Memory B cell (primary cell): ENCODE data around the gene HIRA.
A peak's percentile ranks its signal among the peaks of the same experiment; 100 is the strongest.

ENCODE experiments used
- ATAC-seq: fragments of 150-1000 bp; cut with Tn5 transposase; 2 replicates; pipeline ENCODE4 v1.10.0; 2021; ENCODE audit warnings: low read depth, mild to moderate bottlenecking, moderate library complexity
- DNase-seq, 2 donors: peaks; one replicate each; pipeline ENCODE4 v3.0.0; 2022; ENCODE audit warnings: low spot score in 2 of 2
- H3K27ac Mint-ChIP-seq: one replicate; pipeline ENCODE4 v1.8.0; 2022; ENCODE audit warnings: mild to moderate bottlenecking, moderate library complexity, mixed read lengths
- H3K27me3 Mint-ChIP-seq: one replicate; pipeline ENCODE4 v1.8.0; 2022; ENCODE audit warnings: mixed read lengths
- H3K36me3 Mint-ChIP-seq: one replicate; pipeline ENCODE4 v1.8.0; 2022; ENCODE audit warnings: mild to moderate bottlenecking, mixed read lengths
- H3K4me1 Mint-ChIP-seq: one replicate; pipeline ENCODE4 v1.8.0; 2022; ENCODE audit warnings: mixed read lengths
- H3K4me3 Mint-ChIP-seq: one replicate; pipeline ENCODE4 v1.8.0; 2022; ENCODE audit warnings: mild to moderate bottlenecking, moderate library complexity, mixed read lengths
- H3K9me3 Mint-ChIP-seq: one replicate; pipeline ENCODE4 v1.8.0; 2022; ENCODE audit warnings: mixed read lengths

Gene HIRA, protein sequence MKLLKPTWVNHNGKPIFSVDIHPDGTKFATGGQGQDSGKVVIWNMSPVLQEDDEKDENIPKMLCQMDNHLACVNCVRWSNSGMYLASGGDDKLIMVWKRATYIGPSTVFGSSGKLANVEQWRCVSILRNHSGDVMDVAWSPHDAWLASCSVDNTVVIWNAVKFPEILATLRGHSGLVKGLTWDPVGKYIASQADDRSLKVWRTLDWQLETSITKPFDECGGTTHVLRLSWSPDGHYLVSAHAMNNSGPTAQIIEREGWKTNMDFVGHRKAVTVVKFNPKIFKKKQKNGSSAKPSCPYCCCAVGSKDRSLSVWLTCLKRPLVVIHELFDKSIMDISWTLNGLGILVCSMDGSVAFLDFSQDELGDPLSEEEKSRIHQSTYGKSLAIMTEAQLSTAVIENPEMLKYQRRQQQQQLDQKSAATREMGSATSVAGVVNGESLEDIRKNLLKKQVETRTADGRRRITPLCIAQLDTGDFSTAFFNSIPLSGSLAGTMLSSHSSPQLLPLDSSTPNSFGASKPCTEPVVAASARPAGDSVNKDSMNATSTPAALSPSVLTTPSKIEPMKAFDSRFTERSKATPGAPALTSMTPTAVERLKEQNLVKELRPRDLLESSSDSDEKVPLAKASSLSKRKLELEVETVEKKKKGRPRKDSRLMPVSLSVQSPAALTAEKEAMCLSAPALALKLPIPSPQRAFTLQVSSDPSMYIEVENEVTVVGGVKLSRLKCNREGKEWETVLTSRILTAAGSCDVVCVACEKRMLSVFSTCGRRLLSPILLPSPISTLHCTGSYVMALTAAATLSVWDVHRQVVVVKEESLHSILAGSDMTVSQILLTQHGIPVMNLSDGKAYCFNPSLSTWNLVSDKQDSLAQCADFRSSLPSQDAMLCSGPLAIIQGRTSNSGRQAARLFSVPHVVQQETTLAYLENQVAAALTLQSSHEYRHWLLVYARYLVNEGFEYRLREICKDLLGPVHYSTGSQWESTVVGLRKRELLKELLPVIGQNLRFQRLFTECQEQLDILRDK

DNA sequence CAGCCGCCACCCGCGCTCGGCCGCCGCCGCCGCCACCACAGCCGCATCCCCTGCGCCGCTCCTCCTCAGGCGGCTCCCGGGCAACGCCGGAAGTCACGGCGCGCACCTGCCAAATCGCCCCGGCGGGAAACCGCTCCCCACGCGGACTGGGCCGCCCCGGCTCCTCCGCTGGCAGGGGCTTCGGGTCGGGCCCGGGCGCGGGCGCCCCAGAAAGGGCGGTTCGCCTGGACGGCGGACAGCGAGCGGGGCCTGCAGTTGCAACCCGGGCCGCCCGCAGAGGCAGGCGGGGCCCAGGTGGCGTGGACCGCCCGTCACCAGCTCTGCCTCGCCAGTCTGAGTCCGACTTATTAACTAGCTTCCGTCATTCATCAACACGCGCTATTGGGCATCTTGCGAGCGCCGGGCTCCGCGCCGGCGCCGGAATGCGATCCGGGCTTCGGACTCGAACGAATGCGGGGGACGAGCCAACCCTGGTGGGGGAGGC is at the start of gene HIRA:
Gene HIRA, minus strand, starts transcription at position 85 of the 484 bp plus-strand sequence. CDS start 257 bp downstream, outside the sequence.
- peak; percentile 62 for ATAC-seq
- Mint-ChIP-seq H3K4me1 (peaks cover 37% of the 10 kb centered on the region), H3K4me3 (peak within 1 kb of the TSS; percentile 92), H3K9me3 (no peaks in the 10 kb centered on the region), H3K27ac (peak within 1 kb of the TSS; percentile 89), H3K36me3 (peaks cover 6% of the 10 kb centered on the region), H3K27me3 (no peaks in the 10 kb centered on the region)
- DNase-seq: peak; percentile 87 to 97

DNA sequence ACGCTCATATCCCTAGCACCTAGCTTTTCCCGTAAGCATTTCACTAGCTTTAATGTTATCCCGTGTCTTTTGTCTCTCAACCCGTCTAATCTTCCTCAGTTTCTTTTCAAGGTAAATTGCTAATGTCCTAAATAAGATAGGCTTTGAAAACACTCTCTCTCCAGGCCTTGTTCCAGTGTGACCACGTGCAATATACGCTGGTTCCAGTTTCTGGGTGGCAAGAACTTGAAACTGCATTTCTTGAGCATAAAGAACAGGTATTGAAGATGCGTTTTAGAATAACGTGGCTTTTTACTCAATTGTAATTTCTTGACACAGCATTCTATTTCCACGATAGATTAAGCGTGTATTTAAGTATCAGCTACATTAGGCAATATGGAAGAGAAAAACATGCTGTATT is 49.3 kb upstream of the HIRA start:
- Mint-ChIP-seq H3K9me3 (no peaks in the 10 kb centered on the region), H3K36me3 (no peaks in the 10 kb centered on the region), H3K27me3 (no peaks in the 10 kb centered on the region), H3K27ac (no peak overlapping the region), H3K4me1 (peaks cover 19% of the 10 kb centered on the region), H3K4me3 (peak overlapping the region; percentile 97)
- ATAC-seq (no peak), DNase-seq (no peak)

DNA sequence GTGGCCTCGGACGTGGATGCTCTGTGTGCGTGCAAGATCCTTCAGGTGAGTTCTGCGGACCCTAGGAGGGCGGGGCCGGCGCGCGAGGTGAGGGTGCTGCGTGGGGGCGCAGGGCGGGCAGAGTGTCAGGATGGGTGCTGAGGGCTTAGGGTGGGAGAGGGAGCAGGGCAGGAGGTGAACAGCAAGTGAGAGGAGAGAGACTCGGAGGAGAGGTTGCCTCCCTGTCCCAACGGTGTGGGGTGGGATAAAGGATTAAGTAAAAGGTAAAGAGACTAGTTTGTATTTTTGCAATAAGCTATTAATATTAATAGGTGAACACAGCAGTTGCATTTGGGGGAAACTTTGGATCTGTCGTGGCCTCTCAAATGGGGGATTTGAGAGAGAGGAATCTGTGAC is 48.6 kb upstream of the HIRA start:
- no peaks in the 10 kb centered on the region for H3K9me3 Mint-ChIP-seq
- no peak overlapping the region for H3K27ac Mint-ChIP-seq
- H3K4me3 Mint-ChIP-seq: peak overlapping the region; percentile 97
- no peak for ATAC-seq
- DNase-seq: no peak
- H3K27me3 Mint-ChIP-seq: no peaks in the 10 kb centered on the region
- H3K4me1 Mint-ChIP-seq: peaks cover 24% of the 10 kb centered on the region
- H3K36me3 Mint-ChIP-seq: peaks cover 2% of the 10 kb centered on the region

DNA sequence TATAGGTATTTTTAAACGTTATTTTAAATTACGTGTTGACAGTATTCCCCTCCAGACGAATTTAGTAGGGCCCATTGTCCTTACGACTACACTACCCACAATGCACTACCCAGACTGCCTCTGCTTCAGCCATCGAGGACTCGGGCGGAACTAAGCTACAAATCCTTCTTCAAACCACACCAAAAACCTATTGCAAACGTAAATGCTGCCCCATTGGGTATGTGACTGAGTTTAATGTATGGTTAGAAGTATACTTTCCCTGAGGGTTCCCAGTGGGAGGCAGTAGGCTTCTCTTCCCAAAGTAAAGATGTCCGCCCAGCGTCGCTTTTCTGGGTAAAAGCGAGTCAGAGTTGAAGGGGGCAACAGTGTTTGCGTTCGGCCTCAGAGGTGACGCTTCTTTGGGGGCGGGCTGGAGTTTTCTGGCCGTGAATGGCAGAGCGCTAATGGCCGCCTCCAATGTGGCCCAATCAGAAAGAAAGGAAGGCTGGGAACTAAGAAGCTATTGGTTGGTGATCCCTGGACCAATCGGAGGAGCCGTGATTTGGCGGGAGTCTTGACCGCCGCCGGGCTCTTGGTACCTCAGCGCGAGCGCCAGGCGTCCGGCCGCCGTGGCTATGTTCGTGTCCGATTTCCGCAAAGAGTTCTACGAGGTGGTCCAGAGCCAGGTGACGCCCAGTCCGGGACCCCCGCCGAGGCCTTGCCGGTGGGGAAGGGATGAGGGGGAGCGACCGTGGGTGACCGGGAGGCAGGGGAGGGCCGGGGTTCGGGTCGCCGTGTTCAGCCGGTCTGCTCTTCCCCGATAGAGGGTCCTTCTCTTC is 48.0 kb upstream of the HIRA start, which contains the start of gene CDC45:
Gene CDC45, plus strand, starts transcription at position 566 of the 818 bp plus-strand sequence. Its CDS starts 49 bp downstream, at position 615.
- DNase-seq: peak; percentile 80 to 91
- Mint-ChIP-seq H3K27ac (peak within 1 kb of the TSS; percentile 100), H3K27me3 (no peaks in the 10 kb centered on the region), H3K4me3 (peak within 1 kb of the TSS; percentile 97), H3K9me3 (no peaks in the 10 kb centered on the region), H3K4me1 (peaks cover 25% of the 10 kb centered on the region), H3K36me3 (peaks cover 3% of the 10 kb centered on the region)
- ATAC-seq: peak; percentile 90

DNA sequence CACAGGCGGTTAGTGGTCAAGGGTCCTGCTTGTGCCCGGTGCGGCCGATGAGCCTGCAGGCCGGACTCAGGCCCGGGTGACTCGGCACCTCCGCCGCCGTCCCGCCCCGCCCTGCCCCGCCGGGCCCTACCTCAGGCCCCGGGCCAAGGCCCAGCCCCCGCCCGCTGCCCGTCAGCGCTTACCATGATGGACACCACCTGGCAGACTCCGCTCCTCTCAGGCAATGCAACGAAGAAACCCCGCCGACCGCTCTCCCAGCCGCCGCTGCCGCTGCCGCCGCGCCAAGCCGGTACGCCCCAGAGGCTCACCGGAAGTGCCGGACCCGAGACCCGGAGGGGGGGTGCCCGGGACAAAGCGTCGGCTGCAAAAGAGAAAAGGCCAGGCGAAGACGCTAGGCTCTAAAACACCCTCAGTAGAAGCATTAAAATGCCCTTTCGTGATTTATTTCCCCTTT is 47.4 kb upstream of the HIRA start, which contains the start of gene UFD1:
Gene UFD1, minus strand, starts transcription at position 293 of the 454 bp plus-strand sequence. Its CDS starts 108 bp downstream, at position 185.
- peak; percentile 76 to 80 for DNase-seq
- Mint-ChIP-seq H3K27ac (peak within 1 kb of the TSS; percentile 100), H3K4me1 (peaks cover 26% of the 10 kb centered on the region), H3K4me3 (peak within 1 kb of the TSS; percentile 97), H3K36me3 (peaks cover 4% of the 10 kb centered on the region), H3K27me3 (no peaks in the 10 kb centered on the region), H3K9me3 (no peaks in the 10 kb centered on the region)
- peak; percentile 55 for ATAC-seq

DNA sequence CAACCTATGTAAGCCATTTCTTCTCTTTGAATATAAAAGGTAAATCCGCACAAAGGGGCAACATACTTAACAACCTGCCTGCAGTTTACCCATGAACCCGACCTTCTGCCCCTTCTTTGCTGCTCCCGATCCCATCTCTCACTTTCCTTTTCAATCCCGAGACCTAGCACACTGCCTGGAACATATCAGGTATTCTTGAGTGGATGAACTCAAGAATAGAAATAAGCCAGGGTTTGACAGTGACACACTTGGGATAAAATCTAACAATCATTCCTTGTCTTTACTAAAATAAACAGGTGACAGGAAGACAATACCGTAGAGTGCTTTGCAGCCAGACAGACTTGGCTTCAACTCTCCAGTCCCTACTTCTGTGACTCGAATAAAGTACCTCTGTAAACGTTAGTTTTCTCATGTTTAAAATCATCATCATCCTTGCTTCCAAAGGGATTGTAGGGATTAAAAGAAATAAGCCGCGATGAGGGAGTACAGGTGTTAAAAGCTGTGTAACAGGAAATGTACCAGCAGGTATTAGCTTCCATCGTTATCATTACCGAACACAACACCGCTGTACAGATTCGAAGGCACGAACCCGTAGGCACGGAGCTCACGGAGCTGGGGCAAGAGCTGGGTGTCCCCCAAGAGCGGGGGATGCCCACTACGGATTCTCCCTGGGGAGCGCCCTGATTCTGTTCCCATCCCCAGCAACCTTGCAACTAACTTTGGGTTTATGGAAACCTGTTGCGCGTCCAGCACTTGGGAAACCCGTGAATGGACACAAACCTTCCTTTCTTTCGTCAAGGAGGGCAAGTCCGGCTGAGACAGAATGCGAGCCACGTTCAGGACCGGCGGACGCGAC is 46.7 kb upstream of the HIRA start:
- Mint-ChIP-seq H3K36me3 (peaks cover 7% of the 10 kb centered on the region), H3K9me3 (no peaks in the 10 kb centered on the region), H3K27me3 (no peaks in the 10 kb centered on the region), H3K4me3 (peak overlapping the region; percentile 97), H3K27ac (peak overlapping the region; percentile 100), H3K4me1 (peaks cover 29% of the 10 kb centered on the region)
- ATAC-seq: no peak
- no peak for DNase-seq

DNA sequence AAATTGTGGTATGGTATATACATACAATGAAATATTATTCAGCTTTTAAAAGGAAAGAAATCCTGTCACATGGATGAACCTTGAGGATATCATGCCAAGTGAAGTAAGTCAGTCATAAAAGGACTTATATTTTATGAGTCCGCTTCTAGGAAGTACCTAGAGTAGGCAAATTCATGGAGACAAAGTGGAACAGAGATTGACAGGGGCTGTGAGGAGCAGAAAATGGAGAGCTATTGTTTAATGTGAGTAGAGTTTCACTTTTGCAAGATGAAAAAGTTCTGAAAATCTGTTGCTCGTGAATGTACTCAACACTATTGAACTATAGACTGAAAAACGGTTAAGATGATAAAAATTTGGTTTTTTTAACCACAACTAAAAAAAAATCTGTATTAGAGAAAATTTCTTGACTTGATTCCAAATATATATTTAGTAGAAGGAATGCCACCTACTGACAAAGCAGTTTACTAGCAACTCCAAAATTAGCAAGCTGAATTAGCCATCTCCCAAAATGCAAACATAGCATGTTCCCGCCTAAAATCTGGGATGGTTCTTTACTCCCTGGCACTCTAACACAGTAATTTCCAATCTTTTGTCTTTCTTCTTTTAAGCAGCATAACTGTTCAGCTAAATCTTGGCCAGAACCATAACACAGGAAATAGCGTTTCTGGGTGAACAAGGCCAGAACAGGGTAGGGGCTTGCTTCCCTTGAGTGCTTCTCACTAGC is 46.0 kb upstream of the HIRA start:
- H3K27ac Mint-ChIP-seq: peak overlapping the region; percentile 100
- H3K4me3 Mint-ChIP-seq: peak overlapping the region; percentile 97
- no peak for DNase-seq
- H3K4me1 Mint-ChIP-seq: peaks cover 29% of the 10 kb centered on the region
- no peaks in the 10 kb centered on the region for H3K9me3 Mint-ChIP-seq
- peaks cover 7% of the 10 kb centered on the region for H3K36me3 Mint-ChIP-seq
- ATAC-seq: no peak
- H3K27me3 Mint-ChIP-seq: no peaks in the 10 kb centered on the region

DNA sequence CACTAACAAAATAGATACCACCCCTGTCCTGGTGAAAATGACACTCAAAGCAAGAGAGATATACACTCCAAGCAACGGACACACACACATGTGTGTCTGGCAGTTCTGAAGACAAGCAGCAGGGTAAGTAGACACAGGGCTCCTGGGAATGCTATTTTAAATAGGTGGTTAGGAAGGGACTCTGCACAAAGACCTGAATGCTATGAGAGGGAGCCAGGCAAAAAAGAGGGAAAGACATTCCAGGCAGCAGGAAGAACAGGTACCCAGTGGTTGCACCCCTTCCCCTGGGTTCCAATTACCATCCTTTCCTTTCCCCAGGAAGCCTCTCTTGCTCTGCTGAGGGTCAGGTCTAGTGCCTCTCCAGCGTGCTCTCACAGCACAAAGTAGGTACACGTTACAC is 44.5 kb upstream of the HIRA start:
- no peaks in the 10 kb centered on the region for H3K9me3 Mint-ChIP-seq
- H3K4me1 Mint-ChIP-seq: peaks cover 29% of the 10 kb centered on the region
- no peak for ATAC-seq
- no peak overlapping the region for H3K4me3 Mint-ChIP-seq
- no peak overlapping the region for H3K27ac Mint-ChIP-seq
- no peaks in the 10 kb centered on the region for H3K27me3 Mint-ChIP-seq
- H3K36me3 Mint-ChIP-seq: peaks cover 10% of the 10 kb centered on the region
- DNase-seq: no peak

DNA sequence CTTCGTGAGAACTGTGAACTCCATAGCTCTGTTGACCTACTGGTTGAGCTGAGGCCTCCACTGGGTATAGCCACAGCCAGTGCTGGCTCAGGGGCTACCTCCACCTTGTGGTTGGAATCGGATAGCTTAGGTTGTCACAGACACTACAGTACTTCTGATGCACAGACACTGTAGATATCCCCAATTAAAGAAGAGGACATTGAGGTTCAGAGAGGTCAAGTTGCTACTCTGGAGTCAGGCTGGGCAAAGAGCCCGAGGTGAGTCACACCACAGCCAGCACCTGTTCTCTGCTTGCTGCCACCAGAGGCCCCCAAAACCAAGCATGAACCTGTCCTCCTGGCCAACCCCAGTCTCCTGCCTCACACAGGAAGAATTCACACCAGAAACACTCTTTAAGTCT is 42.0 kb upstream of the HIRA start:
- ATAC-seq (no peak), DNase-seq (no peak)
- Mint-ChIP-seq H3K4me1 (peaks cover 28% of the 10 kb centered on the region), H3K9me3 (no peaks in the 10 kb centered on the region), H3K27ac (no peak overlapping the region), H3K4me3 (no peak overlapping the region), H3K36me3 (peaks cover 21% of the 10 kb centered on the region), H3K27me3 (no peaks in the 10 kb centered on the region)

DNA sequence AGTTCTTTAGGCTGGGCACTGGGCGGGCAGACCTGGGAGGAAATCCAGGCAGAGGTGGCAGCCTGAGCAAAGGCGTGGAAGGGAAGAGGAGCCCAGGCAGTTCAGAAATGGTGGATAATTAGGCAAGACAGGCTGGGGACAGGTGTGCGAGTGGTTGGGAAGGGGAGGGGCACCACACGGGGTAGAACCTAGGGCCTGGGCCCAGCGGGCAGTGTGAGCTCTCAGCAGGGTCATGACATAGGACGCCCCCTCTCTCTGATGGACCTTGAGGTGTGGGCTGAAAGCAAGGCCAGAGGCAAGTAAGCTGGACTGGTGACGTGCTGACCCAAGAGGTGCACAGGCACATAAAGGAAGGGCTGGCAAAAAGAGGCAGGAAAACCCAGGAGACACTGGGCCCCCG is 40.7 kb upstream of the HIRA start:
- Mint-ChIP-seq H3K36me3 (peaks cover 28% of the 10 kb centered on the region), H3K27me3 (no peaks in the 10 kb centered on the region), H3K4me3 (no peak overlapping the region), H3K4me1 (peaks cover 18% of the 10 kb centered on the region), H3K9me3 (no peaks in the 10 kb centered on the region), H3K27ac (peak overlapping the region; percentile 45)
- ATAC-seq (no peak), DNase-seq (no peak)

DNA sequence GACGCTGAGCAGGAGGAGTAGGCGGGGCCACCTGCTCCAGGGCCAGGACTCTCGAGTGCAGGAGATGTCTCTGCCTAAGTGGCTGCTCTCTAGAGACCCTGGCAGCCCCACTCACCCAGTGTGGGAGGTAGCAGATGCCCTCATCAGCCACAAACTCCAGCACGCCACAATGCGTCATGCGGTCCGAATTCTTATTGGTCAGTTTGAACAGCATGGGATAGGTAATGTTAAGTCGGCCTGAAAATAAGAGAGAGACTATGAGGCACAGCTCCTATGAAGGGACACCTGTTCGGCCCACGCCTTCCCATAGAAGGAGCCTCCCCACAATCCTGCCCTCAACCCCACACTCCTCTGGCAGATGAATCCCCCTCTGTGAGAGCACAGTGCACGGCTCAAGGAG is 40.0 kb upstream of the HIRA start:
- H3K9me3 Mint-ChIP-seq: no peaks in the 10 kb centered on the region
- no peak for ATAC-seq
- no peaks in the 10 kb centered on the region for H3K27me3 Mint-ChIP-seq
- H3K4me1 Mint-ChIP-seq: peaks cover 17% of the 10 kb centered on the region
- H3K4me3 Mint-ChIP-seq: no peak overlapping the region
- peaks cover 28% of the 10 kb centered on the region for H3K36me3 Mint-ChIP-seq
- H3K27ac Mint-ChIP-seq: no peak overlapping the region
- DNase-seq: no peak

DNA sequence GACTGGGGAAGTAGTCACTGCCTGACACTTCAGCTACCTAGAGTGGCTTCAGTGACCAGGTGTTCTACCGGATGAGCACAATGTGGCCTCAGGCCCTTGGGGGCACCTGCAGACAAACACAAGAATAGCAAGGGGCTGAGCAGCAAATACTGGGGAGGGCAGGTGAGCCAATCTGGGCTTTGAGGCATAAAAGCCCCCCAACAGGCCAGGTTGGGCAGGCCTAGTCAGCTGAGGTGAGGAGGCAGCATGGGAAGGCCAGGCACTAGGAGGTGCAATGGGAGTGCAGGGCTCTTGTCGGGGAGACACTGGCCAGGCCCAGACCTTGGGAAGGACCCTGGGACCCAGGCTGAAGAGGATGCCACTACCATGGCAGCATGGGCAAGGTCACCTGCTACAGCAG is 38.5 kb upstream of the HIRA start:
- Mint-ChIP-seq H3K4me3 (no peak overlapping the region), H3K36me3 (peaks cover 33% of the 10 kb centered on the region), H3K27ac (no peak overlapping the region), H3K4me1 (peaks cover 7% of the 10 kb centered on the region), H3K27me3 (no peaks in the 10 kb centered on the region), H3K9me3 (no peaks in the 10 kb centered on the region)
- DNase-seq (no peak), ATAC-seq (no peak)
